Daoy (cell line): ENCODE data around the gene HOXC13. TPM values are rescaled to one million over a fixed set of nuclear protein-coding genes. Genes with fewer than 3 reads are reported as not detected.

Experiments used
- DNase-seq: peaks from one replicate; pipeline ENCODE4 v3.0.0-alpha.2; 2015; ENCODE audit warnings: low read depth
- total RNA-seq: library from RNA; depleted of rRNA; stranded (reverse); fragments of >200 nt; shearing (Covaris generic); gene quantifications from 2 replicates; pipeline ENCODE4 v1.2.3, GENCODE V29; 2014; rRNA removed

HOXC13 gene
- total RNA-seq, 1 experiment from 2014 or later: 2.5 TPM

DNA sequence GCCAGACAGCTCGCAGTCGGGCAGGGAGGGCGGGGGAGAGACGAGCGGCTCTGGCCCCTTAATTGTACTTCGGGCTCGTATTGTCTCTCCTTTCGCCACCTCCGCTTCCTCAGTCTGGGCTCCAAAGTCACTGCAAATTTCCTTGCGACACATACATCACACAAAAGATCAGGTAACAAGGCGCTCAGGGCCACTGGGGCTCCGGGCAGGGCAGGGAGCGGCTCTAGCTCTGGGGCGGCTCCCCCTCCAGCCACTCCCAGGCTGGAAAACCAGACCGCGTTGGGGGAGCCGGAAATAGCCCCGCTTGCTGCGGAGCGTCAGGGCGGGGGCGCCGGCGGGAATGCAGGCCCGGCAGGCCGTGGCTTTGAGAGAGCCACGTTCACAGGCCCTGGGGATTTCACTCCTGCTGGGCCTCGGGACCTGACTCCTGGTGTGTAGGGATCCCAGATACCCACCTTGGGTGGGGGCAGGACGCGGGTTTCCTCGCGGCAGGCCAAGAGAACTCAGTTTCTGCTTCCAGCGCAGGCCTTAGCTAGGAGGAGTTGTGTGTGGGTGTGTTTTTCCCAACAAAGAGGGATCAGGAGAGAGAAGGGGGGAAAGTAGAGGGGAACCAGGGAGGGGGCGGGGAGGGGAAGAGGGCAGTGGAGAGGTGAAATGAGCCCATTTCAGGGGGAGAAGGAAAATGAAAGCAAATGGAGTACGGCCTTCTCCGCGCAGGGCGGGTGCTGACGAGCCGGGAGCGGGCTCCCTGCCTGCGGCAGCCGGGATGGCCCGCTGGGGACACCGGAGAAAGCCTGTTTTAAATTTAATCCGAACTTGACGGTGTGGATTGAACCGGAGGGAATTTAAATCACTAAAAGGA is 57.0 kb downstream of the HOXC13 start:
- DNase-seq: peak; percentile 91

Other genes with a start within 250 kb of the HOXC13 start
- gene CALCOCO1, start 211.4 kb upstream of the HOXC13 start, total RNA-seq: 15.1 and 21.4 TPM in 2 replicates
- not detected in 2 replicates for gene CISTR, start 186.9 kb upstream of the HOXC13 start, total RNA-seq
- gene HOXC12, start 16.1 kb downstream of the HOXC13 start, total RNA-seq: 4.3 and 6.0 TPM in 2 replicates
- 1.5 and 2.6 TPM in 2 replicates for gene HOXC11, start 34.3 kb downstream of the HOXC13 start, total RNA-seq
- 1.5 and 2.2 TPM in 2 replicates for gene HOTAIR, start 36.1 kb downstream of the HOXC13 start, total RNA-seq
- 5.3 and 18.7 TPM in 2 replicates for gene HOXC10, start 46.3 kb downstream of the HOXC13 start, total RNA-seq
- gene HOXC9, start 61.3 kb downstream of the HOXC13 start, total RNA-seq: 7.3 and 12.6 TPM in 2 replicates
- gene HOXC8, start 70.2 kb downstream of the HOXC13 start, total RNA-seq: 1.4 and 1.9 TPM in 2 replicates
- gene HOXC6, start 89.6 kb downstream of the HOXC13 start, total RNA-seq: 2.0 and 2.8 TPM in 2 replicates
- gene HOXC5, start 94.2 kb downstream of the HOXC13 start, total RNA-seq: 0.12 and 1.9 TPM in 2 replicates
- gene HOXC4, start 115.0 kb downstream of the HOXC13 start, total RNA-seq: 2.4 and 4.7 TPM in 2 replicates